Upper lobe of right lung (tissue), 1 donor: Measurements from ENCODE around the gene ADAMTSL1. TPM values are rescaled to one million over a fixed set of nuclear protein-coding genes. Genes with fewer than 3 reads are reported as not detected.
A peak's percentile ranks its signal among the peaks of the same experiment; 100 is the strongest.

ENCODE experiments used
- ATAC-seq: fragments of 200-7000 bp; cut with Tn5 transposase; one replicate; pipeline ENCODE4 v1.9.1; 2020; ENCODE audit warnings: mild to moderate bottlenecking, moderate library complexity
- DNase-seq: peaks from one replicate; pipeline ENCODE4 v3.0.0-alpha.2; 2020
- H3K27ac ChIP-seq: fragments of 200-600 bp; one replicate; pipeline ENCODE4 v1.8.0; 2022
- H3K27me3 ChIP-seq: fragments of 200-600 bp; one replicate; pipeline ENCODE4 v1.8.0; 2022; ENCODE audit warnings: mild to moderate bottlenecking
- H3K36me3 ChIP-seq: fragments of 200-600 bp; one replicate; pipeline ENCODE4 v1.8.0; 2022
- H3K4me1 ChIP-seq: fragments of 200-600 bp; one replicate; pipeline ENCODE4 v1.8.0; 2022
- H3K4me3 ChIP-seq: fragments of 200-600 bp; one replicate; pipeline ENCODE4 v1.8.0; 2022; ENCODE audit warnings: mild to moderate bottlenecking
- H3K9me3 ChIP-seq: fragments of 200-600 bp; one replicate; pipeline ENCODE4 v1.8.0; 2022
- intact Hi-C: fragments of 100-400 bp; cut with DNase I; formaldehyde crosslinking; loops from one replicate; pipeline ENCODE4 v1.11.0; 2022
- total RNA-seq: library from RNA; stranded (reverse); fragmentation: NEBNext Ultra II Directional; extraction: Animal tissue kit (Norgen Biotek cat#: 25700); gene quantifications from one replicate; pipeline ENCODE4 v1.2.1, GENCODE V29; 2021
- TF ChIP-seq, protein P1 (sequence below): fragments of 200-600 bp; IDR thresholded peaks from one replicate; pipeline ENCODE4 v1.8.0; 2022; ENCODE audit warnings: antibody characterized with exemption
- donor health status: DM: no; HTN: yes; CAD: no; lungs with severe emphysema.

The ADAMTSL1 gene
- total RNA-seq, 1 donor from 2014 or later = 7.3 TPM

- Histone ChIP-seq H3K27me3 (no peaks in the 10 kb centered on the region), H3K27ac (no peak overlapping the region), H3K9me3 (no peaks in the 10 kb centered on the region), H3K4me3 (no peak overlapping the region), H3K36me3 (no peaks in the 10 kb centered on the region), H3K4me1 (no peaks in the 10 kb centered on the region)
- ATAC-seq = no peak
- TF ChIP-seq, protein P1, sequence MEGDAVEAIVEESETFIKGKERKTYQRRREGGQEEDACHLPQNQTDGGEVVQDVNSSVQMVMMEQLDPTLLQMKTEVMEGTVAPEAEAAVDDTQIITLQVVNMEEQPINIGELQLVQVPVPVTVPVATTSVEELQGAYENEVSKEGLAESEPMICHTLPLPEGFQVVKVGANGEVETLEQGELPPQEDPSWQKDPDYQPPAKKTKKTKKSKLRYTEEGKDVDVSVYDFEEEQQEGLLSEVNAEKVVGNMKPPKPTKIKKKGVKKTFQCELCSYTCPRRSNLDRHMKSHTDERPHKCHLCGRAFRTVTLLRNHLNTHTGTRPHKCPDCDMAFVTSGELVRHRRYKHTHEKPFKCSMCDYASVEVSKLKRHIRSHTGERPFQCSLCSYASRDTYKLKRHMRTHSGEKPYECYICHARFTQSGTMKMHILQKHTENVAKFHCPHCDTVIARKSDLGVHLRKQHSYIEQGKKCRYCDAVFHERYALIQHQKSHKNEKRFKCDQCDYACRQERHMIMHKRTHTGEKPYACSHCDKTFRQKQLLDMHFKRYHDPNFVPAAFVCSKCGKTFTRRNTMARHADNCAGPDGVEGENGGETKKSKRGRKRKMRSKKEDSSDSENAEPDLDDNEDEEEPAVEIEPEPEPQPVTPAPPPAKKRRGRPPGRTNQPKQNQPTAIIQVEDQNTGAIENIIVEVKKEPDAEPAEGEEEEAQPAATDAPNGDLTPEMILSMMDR = no peak
- no peak for DNase-seq
- intact Hi-C loops = no loop called here
These were observed 193.2 kb downstream of the ADAMTSL1 start for GRCh38 chr9:18666986-18667772.

DNA sequence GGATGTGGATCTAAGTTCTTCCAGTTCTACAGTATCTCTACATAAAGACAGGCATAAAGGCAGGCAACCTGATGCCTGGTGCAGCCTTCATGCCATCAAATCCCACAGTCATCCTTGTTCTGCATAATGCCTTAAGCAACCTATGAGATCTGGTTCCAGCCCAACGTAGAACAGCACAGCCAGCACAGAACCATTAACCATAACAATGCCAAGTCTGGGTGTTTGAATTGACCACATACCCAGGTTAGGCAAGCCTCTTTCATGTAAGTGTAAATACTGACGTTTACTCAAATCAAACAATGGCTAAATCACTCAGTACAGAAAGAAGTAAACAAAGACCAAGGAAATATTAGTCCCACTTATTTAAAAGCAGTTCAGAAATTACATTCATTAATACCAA lies 195.0 kb downstream of the ADAMTSL1 start:
- H3K9me3 ChIP-seq = no peaks in the 10 kb centered on the region
- no peak overlapping the region for H3K27ac ChIP-seq
- TF ChIP-seq, protein P1 = no peak
- no peaks in the 10 kb centered on the region for H3K36me3 ChIP-seq
- DNase-seq = no peak
- ATAC-seq = peak; percentile 72
- no peak overlapping the region for H3K4me3 ChIP-seq
- H3K27me3 ChIP-seq = no peaks in the 10 kb centered on the region
- intact Hi-C loops = no loop called here
- H3K4me1 ChIP-seq = no peaks in the 10 kb centered on the region

GRCh38 chr9:18672706-18673105 lies 198.8 kb downstream of the ADAMTSL1 start:
- no peak for ATAC-seq
- Histone ChIP-seq H3K4me1 (no peaks in the 10 kb centered on the region), H3K27me3 (no peaks in the 10 kb centered on the region), H3K27ac (no peak overlapping the region), H3K9me3 (no peaks in the 10 kb centered on the region), H3K36me3 (no peaks in the 10 kb centered on the region), H3K4me3 (no peak overlapping the region)
- TF ChIP-seq, protein P1 = no peak
- no peak for DNase-seq
- intact Hi-C loops = loop anchor here (10.0 kb wide), 1 partner anchor 82 kb away; no protein-coding TSS in a partner anchor

DNA sequence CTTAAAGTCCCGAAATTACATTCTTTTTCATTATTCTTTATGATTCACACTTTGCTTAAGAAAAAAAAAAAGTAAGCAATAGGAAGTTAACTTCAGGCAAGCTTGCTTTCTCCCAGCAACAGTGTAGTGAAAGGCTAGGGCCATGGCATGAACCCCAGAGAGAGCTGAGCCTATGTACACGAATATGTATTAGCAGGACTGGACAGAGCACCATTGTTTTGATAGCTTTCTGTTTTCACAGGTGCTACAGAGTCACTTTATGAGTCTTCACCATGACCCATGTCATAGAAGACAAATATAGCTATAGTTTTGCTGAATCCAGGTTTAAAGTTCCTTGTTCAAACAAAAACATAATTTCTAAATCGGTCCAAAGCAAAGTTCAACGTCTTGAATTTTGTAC lies 199.2 kb downstream of the ADAMTSL1 start:
- Histone ChIP-seq H3K4me1 (no peaks in the 10 kb centered on the region), H3K4me3 (no peak overlapping the region), H3K36me3 (no peaks in the 10 kb centered on the region), H3K27ac (no peak overlapping the region), H3K27me3 (no peaks in the 10 kb centered on the region), H3K9me3 (no peaks in the 10 kb centered on the region)
- DNase-seq (no peak), ATAC-seq (no peak)
- intact Hi-C loops = loop anchor here (10.0 kb wide), 1 partner anchor 82 kb away; no protein-coding TSS in a partner anchor
- TF ChIP-seq, protein P1 = no peak

- H3K36me3 ChIP-seq = no peaks in the 10 kb centered on the region
- no peaks in the 10 kb centered on the region for H3K27me3 ChIP-seq
- DNase-seq = no peak
- no peak overlapping the region for H3K27ac ChIP-seq
- intact Hi-C loops = loop anchor here (10.0 kb wide), 1 partner anchor 79 kb away; no protein-coding TSS in a partner anchor
- H3K4me1 ChIP-seq = no peaks in the 10 kb centered on the region
- TF ChIP-seq, protein P1 = no peak
- ATAC-seq = no peak
- H3K9me3 ChIP-seq = no peaks in the 10 kb centered on the region
- no peak overlapping the region for H3K4me3 ChIP-seq
These were observed 201.4 kb downstream of the ADAMTSL1 start for GRCh38 chr9:18675332-18675731.
